ENCODE measurements around the gene PLEKHH1. TPM values are rescaled to one million over a fixed set of nuclear protein-coding genes. Genes with fewer than 3 reads are reported as not detected.
A peak's percentile ranks its signal among the peaks of the same experiment; 100 is the strongest.

PLEKHH1 gene
- total and polyA plus RNA-seq, 9 of the 15 experiments (the other 6 are each of a cell fraction or from before 2014, with no cell fraction given) = 0.76 to 5.9 (median 2.9) TPM

- TF ChIP-seq ZNF766 (CRISPR knock-in tag; conservative IDR thresholded peaks at IDR 0.05) (no peak), CREB3L1 (IDR thresholded peaks at IDR 0.05; ENCODE audit: borderline replicate concordance, low read depth) (0 out of 2 replicates have a peak, but pooled peaks have one; percentile 30), MAZ (CRISPR knock-in tag; conservative IDR thresholded peaks at IDR 0.05 in 1 of 2, IDR thresholded peaks at IDR 0.05 in 1 of 2) (peak; percentile 73 to 80), POLR2A (conservative IDR thresholded peaks at IDR 0.05) (peak; percentile 73), SIN3A (IDR thresholded peaks at IDR 0.05; ENCODE audit: borderline replicate concordance in 2 of 2, control insufficient read depth in 1 of 2, low read depth in 2 of 2, low read length in 2 of 2) (peak; percentile 61 to 65; a peak in 2 of 4 replicates), TBP (optimal IDR thresholded peaks at IDR 0.05; ENCODE audit: low read depth, low read length) (peak; percentile 56), ZNF408 (CRISPR knock-in tag; IDR thresholded peaks at IDR 0.05; ENCODE audit: low read depth) (no peak), RBM22 (IDR thresholded peaks at IDR 0.05; ENCODE audit: low read depth, low read length, poor library complexity, severe bottlenecking) (no peak), CEBPG (CRISPR knock-in tag; IDR thresholded peaks at IDR 0.05) (no peak), CEBPG (tag; conservative IDR thresholded peaks at IDR 0.05 in 1 of 2, IDR thresholded peaks at IDR 0.05 in 1 of 2) (no peak), RAD51 (IDR thresholded peaks at IDR 0.05; ENCODE audit: borderline replicate concordance, low read depth) (no peak), ZC3H4 (CRISPR knock-in tag; IDR thresholded peaks at IDR 0.05; ENCODE audit: borderline replicate concordance) (no peak), ARID3A (IDR thresholded peaks at IDR 0.05; ENCODE audit: borderline replicate concordance, low read depth, low read length) (0 out of 2 replicates have a peak, but pooled peaks have one; percentile 17), CHAMP1 (IDR thresholded peaks at IDR 0.05) (no peak), ZBTB12 (CRISPR knock-in tag; IDR thresholded peaks at IDR 0.05) (no peak), NUFIP1 (IDR thresholded peaks at IDR 0.05; ENCODE audit: partially characterized antibody) (no peak), SAP30 (IDR thresholded peaks at IDR 0.05; ENCODE audit: borderline replicate concordance, insufficient read depth, low read depth, low read length, poor library complexity, severe bottlenecking) (no peak)
Measured at GRCh38 chr14:67599698-67600561, 66.8 kb downstream of the PLEKHH1 start, which contains the start of gene PIGH (continued).

Measured in K562 (cell line).